Measurements from ENCODE around the gene HCK. TPM values are rescaled to one million over a fixed set of nuclear protein-coding genes. Genes with fewer than 3 reads are reported as not detected.
"Not testable (repeated sequence)": the region's sequence is repeated elsewhere in the genome, so short reads cannot be mapped to it uniquely, and the experiment has no call there.

The HCK gene
- total RNA-seq, 1 donor, result 0.36 TPM

GRCh38 chr20:32031007-32031958 is 20.8 kb upstream of the HCK start:
- Histone ChIP-seq H4K20me1 (ENCODE audit: insufficient read depth, low read length) (no peaks in the 10 kb centered on the region), H3K27ac (ENCODE audit: low read depth, low read length) (no peak overlapping the region), H3K79me2 (ENCODE audit: insufficient read depth, low read length) (no peaks in the 10 kb centered on the region), H3K36me3 (ENCODE audit: insufficient read depth, low read length) (no peaks in the 10 kb centered on the region), H3K4me2 (ENCODE audit: insufficient read depth, low read length) (peak overlapping the region; percentile 65), H3K4me1 (ENCODE audit: insufficient read depth, low read length) (peaks cover 2% of the 10 kb centered on the region), H3K27me3 (ENCODE audit: insufficient read depth, low read length) (peaks cover 56% of the 10 kb centered on the region), H3K9me3 (ENCODE audit: low read depth, low read length) (no peaks in the 10 kb centered on the region), H3K4me3 (ENCODE audit: insufficient read depth, low read length) (peak overlapping the region; percentile 30), H2AFZ (ENCODE audit: low read length) (peak overlapping the region; percentile 22)
- DNase-seq (ENCODE audit: insufficient read length, low spot score, missing footprints), result peak; percentile 95
- TF ChIP-seq, protein P1, sequence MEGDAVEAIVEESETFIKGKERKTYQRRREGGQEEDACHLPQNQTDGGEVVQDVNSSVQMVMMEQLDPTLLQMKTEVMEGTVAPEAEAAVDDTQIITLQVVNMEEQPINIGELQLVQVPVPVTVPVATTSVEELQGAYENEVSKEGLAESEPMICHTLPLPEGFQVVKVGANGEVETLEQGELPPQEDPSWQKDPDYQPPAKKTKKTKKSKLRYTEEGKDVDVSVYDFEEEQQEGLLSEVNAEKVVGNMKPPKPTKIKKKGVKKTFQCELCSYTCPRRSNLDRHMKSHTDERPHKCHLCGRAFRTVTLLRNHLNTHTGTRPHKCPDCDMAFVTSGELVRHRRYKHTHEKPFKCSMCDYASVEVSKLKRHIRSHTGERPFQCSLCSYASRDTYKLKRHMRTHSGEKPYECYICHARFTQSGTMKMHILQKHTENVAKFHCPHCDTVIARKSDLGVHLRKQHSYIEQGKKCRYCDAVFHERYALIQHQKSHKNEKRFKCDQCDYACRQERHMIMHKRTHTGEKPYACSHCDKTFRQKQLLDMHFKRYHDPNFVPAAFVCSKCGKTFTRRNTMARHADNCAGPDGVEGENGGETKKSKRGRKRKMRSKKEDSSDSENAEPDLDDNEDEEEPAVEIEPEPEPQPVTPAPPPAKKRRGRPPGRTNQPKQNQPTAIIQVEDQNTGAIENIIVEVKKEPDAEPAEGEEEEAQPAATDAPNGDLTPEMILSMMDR (IDR thresholded peaks at IDR 0.05; ENCODE audit: extremely low read depth, low read depth, low read length), result peak; percentile 91

DNA sequence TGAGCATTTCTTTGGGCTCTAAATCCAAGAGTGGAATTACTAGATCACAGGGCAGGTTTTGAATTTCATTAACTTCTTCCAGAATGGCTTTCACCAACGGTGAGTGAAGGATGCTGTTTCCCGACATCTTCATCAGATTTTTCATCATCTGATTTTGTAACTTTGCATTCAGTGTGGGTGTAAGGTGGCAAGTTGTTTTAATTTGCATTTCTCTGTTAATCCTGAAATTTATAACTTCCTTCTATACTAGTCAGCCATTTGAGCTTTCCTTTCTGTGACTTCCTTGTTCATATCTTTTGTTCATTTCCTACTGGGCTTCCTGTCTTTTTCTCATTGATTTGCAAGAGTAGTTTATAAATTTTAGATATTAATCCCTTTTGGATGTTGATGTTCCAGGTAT is 18.7 kb upstream of the HCK start:
- Histone ChIP-seq H3K27ac (ENCODE audit: low read depth, low read length) (no peak overlapping the region), H2AFZ (ENCODE audit: low read length) (no peak overlapping the region), H3K9me3 (ENCODE audit: low read depth, low read length) (no peaks in the 10 kb centered on the region), H3K27me3 (ENCODE audit: insufficient read depth, low read length) (peaks cover 57% of the 10 kb centered on the region), H3K79me2 (ENCODE audit: insufficient read depth, low read length) (no peaks in the 10 kb centered on the region), H4K20me1 (ENCODE audit: insufficient read depth, low read length) (no peaks in the 10 kb centered on the region), H3K4me1 (ENCODE audit: insufficient read depth, low read length) (peaks cover 2% of the 10 kb centered on the region), H3K4me3 (ENCODE audit: insufficient read depth, low read length) (no peak overlapping the region), H3K36me3 (ENCODE audit: insufficient read depth, low read length) (no peaks in the 10 kb centered on the region), H3K4me2 (ENCODE audit: insufficient read depth, low read length) (no peak overlapping the region)
- DNase-seq (ENCODE audit: insufficient read length, low spot score, missing footprints), result no peak
- TF ChIP-seq, protein P1 (IDR thresholded peaks at IDR 0.05; ENCODE audit: extremely low read depth, low read depth, low read length), result no peak

- H4K20me1 ChIP-seq (ENCODE audit: insufficient read depth, low read length); H3K4me3 ChIP-seq (ENCODE audit: insufficient read depth, low read length); H3K9me3 ChIP-seq (ENCODE audit: low read depth, low read length); H3K79me2 ChIP-seq (ENCODE audit: insufficient read depth, low read length); H2AFZ ChIP-seq (ENCODE audit: low read length); H3K4me2 ChIP-seq (ENCODE audit: insufficient read depth, low read length); H3K4me1 ChIP-seq (ENCODE audit: insufficient read depth, low read length); H3K27ac ChIP-seq (ENCODE audit: low read depth, low read length); H3K36me3 ChIP-seq (ENCODE audit: insufficient read depth, low read length): not testable (repeated sequence)
- peak; percentile 32 for DNase-seq (ENCODE audit: insufficient read length, low spot score, missing footprints)
- peaks cover 57% of the 10 kb centered on the region for H3K27me3 ChIP-seq (ENCODE audit: insufficient read depth, low read length)
These were observed 18.3 kb upstream of the HCK start for GRCh38 chr20:32033721-32034120.

DNA sequence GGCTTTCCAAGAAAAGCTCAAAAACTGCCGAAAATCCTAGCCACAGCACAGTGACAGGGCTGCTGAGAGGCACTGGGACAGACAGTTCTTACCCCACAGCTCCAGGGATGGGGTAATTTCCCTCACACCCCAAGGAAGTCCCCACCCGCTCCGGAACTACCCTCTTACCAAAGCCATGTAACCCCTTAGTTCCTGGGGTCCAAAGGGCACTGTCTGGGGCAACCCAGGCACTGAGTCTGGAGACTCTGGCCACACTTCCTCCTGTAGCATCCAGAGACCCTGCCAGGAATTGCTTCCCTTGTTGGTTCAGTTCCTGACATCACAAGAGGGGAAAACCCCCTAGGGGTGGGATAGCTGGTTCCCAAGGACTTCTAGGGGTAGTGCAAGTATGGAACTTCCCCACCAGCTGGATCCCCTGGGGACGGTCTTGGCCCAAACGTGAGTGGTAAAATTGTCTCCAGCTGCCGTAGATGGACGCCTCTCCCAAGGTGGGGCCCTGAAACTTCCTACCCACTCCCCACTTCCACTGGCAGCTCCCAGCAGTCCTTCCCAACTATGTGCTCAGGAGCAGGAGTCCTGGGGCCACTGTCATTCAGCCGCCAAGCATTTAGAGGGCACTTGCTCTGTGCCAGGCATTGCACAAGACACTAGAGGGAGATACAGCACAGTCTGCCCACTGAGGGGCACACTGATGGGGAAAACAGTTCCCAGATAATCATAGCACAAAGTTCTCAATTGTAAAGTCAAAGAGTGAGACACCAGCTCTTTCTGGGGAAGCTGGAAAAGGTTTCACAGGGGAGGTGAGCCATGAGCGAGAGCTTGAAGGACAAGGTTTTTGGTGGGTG is 17.2 kb upstream of the HCK start:
- TF ChIP-seq, protein P1 (IDR thresholded peaks at IDR 0.05; ENCODE audit: extremely low read depth, low read depth, low read length), result peak; percentile 42
- DNase-seq (ENCODE audit: insufficient read length, low spot score, missing footprints), result peak; percentile 68
- no peaks in the 10 kb centered on the region for H3K79me2 ChIP-seq (ENCODE audit: insufficient read depth, low read length)
- no peak overlapping the region for H3K4me3 ChIP-seq (ENCODE audit: insufficient read depth, low read length)
- no peak overlapping the region for H3K4me2 ChIP-seq (ENCODE audit: insufficient read depth, low read length)
- H3K9me3 ChIP-seq (ENCODE audit: low read depth, low read length), result no peaks in the 10 kb centered on the region
- no peaks in the 10 kb centered on the region for H3K36me3 ChIP-seq (ENCODE audit: insufficient read depth, low read length)
- H3K27ac ChIP-seq (ENCODE audit: low read depth, low read length), result no peak overlapping the region
- H3K27me3 ChIP-seq (ENCODE audit: insufficient read depth, low read length), result peaks cover 49% of the 10 kb centered on the region
- peaks cover 2% of the 10 kb centered on the region for H3K4me1 ChIP-seq (ENCODE audit: insufficient read depth, low read length)
- H4K20me1 ChIP-seq (ENCODE audit: insufficient read depth, low read length), result no peaks in the 10 kb centered on the region
- H2AFZ ChIP-seq (ENCODE audit: low read length), result no peak overlapping the region
